Measurements from ENCODE around the gene ACOT7.

ACOT7 gene

GRCh38 chr1:6348511-6349191 lies 44.9 kb downstream of the ACOT7 start:
- no peaks in the 10 kb centered on the region for H3K27me3 ChIP-seq (ENCODE audit: insufficient read depth, low read length)
- H4K20me1 ChIP-seq (ENCODE audit: insufficient read depth, low read length) = no peaks in the 10 kb centered on the region
- no peak overlapping the region for H3K4me3 ChIP-seq (ENCODE audit: low read depth, low read length, poor library complexity, severe bottlenecking)
- H3K9me2 ChIP-seq (ENCODE audit: low read depth, low read length) = no peaks in the 10 kb centered on the region
- H3K36me3 ChIP-seq (ENCODE audit: insufficient read depth, low read length) = no peaks in the 10 kb centered on the region
- no peaks in the 10 kb centered on the region for H3K79me2 ChIP-seq (ENCODE audit: insufficient read depth, low read length)
- H3K4me1 ChIP-seq (ENCODE audit: insufficient read depth, low read length, severe bottlenecking) = peaks cover 8% of the 10 kb centered on the region
- no peak overlapping the region; the same call in 1 of the 2 replicates for H3K9ac ChIP-seq (ENCODE audit: low read length)
- no peak for TF ChIP-seq EZH2 (IDR thresholded peaks at IDR 0.05; ENCODE audit: borderline replicate concordance, low read length)
- TF ChIP-seq, protein P1, sequence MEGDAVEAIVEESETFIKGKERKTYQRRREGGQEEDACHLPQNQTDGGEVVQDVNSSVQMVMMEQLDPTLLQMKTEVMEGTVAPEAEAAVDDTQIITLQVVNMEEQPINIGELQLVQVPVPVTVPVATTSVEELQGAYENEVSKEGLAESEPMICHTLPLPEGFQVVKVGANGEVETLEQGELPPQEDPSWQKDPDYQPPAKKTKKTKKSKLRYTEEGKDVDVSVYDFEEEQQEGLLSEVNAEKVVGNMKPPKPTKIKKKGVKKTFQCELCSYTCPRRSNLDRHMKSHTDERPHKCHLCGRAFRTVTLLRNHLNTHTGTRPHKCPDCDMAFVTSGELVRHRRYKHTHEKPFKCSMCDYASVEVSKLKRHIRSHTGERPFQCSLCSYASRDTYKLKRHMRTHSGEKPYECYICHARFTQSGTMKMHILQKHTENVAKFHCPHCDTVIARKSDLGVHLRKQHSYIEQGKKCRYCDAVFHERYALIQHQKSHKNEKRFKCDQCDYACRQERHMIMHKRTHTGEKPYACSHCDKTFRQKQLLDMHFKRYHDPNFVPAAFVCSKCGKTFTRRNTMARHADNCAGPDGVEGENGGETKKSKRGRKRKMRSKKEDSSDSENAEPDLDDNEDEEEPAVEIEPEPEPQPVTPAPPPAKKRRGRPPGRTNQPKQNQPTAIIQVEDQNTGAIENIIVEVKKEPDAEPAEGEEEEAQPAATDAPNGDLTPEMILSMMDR (IDR thresholded peaks at IDR 0.05; ENCODE audit: low read length) = no peak
- H3F3A ChIP-seq (ENCODE audit: insufficient read depth, low read length) = no peaks in the 10 kb centered on the region
- no peak overlapping the region for H3K27ac ChIP-seq (ENCODE audit: low read depth, low read length, poor library complexity, severe bottlenecking)
- no peak overlapping the region for H3K4me2 ChIP-seq (ENCODE audit: low read length)
- no peaks in the 10 kb centered on the region for H3K9me3 ChIP-seq (ENCODE audit: low read length)
- no peak overlapping the region for H2AFZ ChIP-seq (ENCODE audit: low read length)

GRCh38 chr1:6347641-6348487 lies 45.7 kb downstream of the ACOT7 start:
- TF ChIP-seq EZH2 (IDR thresholded peaks at IDR 0.05; ENCODE audit: borderline replicate concordance, low read length) = no peak
- TF ChIP-seq, protein P1 (IDR thresholded peaks at IDR 0.05; ENCODE audit: low read length) = peak; percentile 90
- H3K4me1 ChIP-seq (ENCODE audit: insufficient read depth, low read length, severe bottlenecking) = peaks cover 8% of the 10 kb centered on the region
- H3K4me3 ChIP-seq (ENCODE audit: low read depth, low read length, poor library complexity, severe bottlenecking) = no peak overlapping the region
- no peaks in the 10 kb centered on the region for H3K27me3 ChIP-seq (ENCODE audit: insufficient read depth, low read length)
- no peaks in the 10 kb centered on the region for H3F3A ChIP-seq (ENCODE audit: insufficient read depth, low read length)
- H3K9me2 ChIP-seq (ENCODE audit: low read depth, low read length) = no peaks in the 10 kb centered on the region
- no peaks in the 10 kb centered on the region for H3K36me3 ChIP-seq (ENCODE audit: insufficient read depth, low read length)
- H3K79me2 ChIP-seq (ENCODE audit: insufficient read depth, low read length) = no peaks in the 10 kb centered on the region
- no peaks in the 10 kb centered on the region for H4K20me1 ChIP-seq (ENCODE audit: insufficient read depth, low read length)
- H2AFZ ChIP-seq (ENCODE audit: low read length) = no peak overlapping the region
- no peak overlapping the region for H3K4me2 ChIP-seq (ENCODE audit: low read length)
- H3K9ac ChIP-seq (ENCODE audit: low read length) = no peak overlapping the region; the same call in 1 of the 2 replicates
- H3K9me3 ChIP-seq (ENCODE audit: low read length) = no peaks in the 10 kb centered on the region
- no peak overlapping the region for H3K27ac ChIP-seq (ENCODE audit: low read depth, low read length, poor library complexity, severe bottlenecking)

DNA sequence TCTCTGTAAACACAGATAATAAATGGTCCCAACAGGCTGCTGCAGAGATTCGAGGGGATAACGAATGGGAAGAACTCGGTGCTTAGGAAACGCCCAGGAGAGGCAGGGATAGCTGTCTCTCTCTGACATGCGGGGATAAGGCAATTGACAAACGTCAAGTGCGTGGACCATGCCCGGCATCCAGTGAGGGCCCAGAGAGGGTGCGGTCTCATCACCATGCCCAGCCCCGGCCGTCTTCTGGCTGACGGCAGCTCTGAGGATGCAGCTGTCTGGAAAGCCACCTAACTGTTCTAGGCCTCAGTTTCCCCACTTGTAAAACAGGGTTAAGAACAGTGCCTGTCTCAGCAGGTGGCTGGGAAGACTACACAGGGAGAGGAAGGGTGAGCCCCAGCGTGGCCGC lies 48.1 kb downstream of the ACOT7 start:
- Histone ChIP-seq H3K36me3 (ENCODE audit: insufficient read depth, low read length) (no peaks in the 10 kb centered on the region), H4K20me1 (ENCODE audit: insufficient read depth, low read length) (no peaks in the 10 kb centered on the region), H3K27ac (ENCODE audit: low read depth, low read length, poor library complexity, severe bottlenecking) (no peak overlapping the region), H3K4me2 (ENCODE audit: low read length) (no peak overlapping the region), H3K27me3 (ENCODE audit: insufficient read depth, low read length) (no peaks in the 10 kb centered on the region), H2AFZ (ENCODE audit: low read length) (no peak overlapping the region), H3K79me2 (ENCODE audit: insufficient read depth, low read length) (no peaks in the 10 kb centered on the region), H3K9ac (ENCODE audit: low read length) (no peak overlapping the region), H3K9me3 (ENCODE audit: low read length) (no peaks in the 10 kb centered on the region), H3K4me3 (ENCODE audit: low read depth, low read length, poor library complexity, severe bottlenecking) (no peak overlapping the region), H3K9me2 (ENCODE audit: low read depth, low read length) (no peaks in the 10 kb centered on the region), H3K4me1 (ENCODE audit: insufficient read depth, low read length, severe bottlenecking) (peaks cover 8% of the 10 kb centered on the region), H3F3A (ENCODE audit: insufficient read depth, low read length) (no peaks in the 10 kb centered on the region)
- no peak for TF ChIP-seq EZH2 (IDR thresholded peaks at IDR 0.05; ENCODE audit: borderline replicate concordance, low read length)
- TF ChIP-seq, protein P1 (IDR thresholded peaks at IDR 0.05; ENCODE audit: low read length) = no peak
